H1 (cell line): ENCODE measurements around the gene STX16. TPM values are rescaled to one million over a fixed set of nuclear protein-coding genes. Genes with fewer than 3 reads are reported as not detected.

Experiments used
- GTF2F1 ChIP-seq: IDR thresholded peaks from 2 replicates; pipeline ENCODE4 v1.6.1; 2012; ENCODE audit warnings: low read depth, low read length, improper control_type of control experiment, borderline replicate concordance
- NRF1 ChIP-seq: IDR thresholded peaks from 2 replicates; pipeline ENCODE4 v1.6.1; 2011; ENCODE audit warnings: mild to moderate bottlenecking, low read depth, low read length, improper control_type of control experiment
- polyA plus RNA-seq, 7 experiments: library from polyadenylated mRNA; depleted of rRNA in 3 of 7; stranded (reverse) in 5 of 7; unstranded in 2 of 7; fragments of >200 nt in 5 of 7; fragments of 200-250 nt in 2 of 7; gene quantifications; 1 replicate in 5 of 7; 2 replicates in 1 of 7; 4 replicates in 1 of 7; pipeline versions ENCODE4 v1.2.1 to v1.2.3, GENCODE V29; 2011 to 2013; ENCODE audit warnings: missing spikeins in 2 of 7, mixed read lengths in 2 of 7
- total RNA-seq: library from RNA; stranded (reverse); fragmentation: NEBNext Ultra II Directional; extraction: Animal tissue kit (Norgen Biotek cat#: 25700); gene quantifications from 2 replicates; pipeline ENCODE4 v1.2.1, GENCODE V29; 2021

STX16 gene
- total and polyA plus RNA-seq, 2 of the 8 experiments (the other 6 are each of a cell fraction or from before 2014, with no cell fraction given), result 45.2 to 61.6 TPM

GRCh38 chr20:58646703-58647102 is 4.4 kb upstream of the STX16 start (continued):
- TF ChIP-seq NRF1, result no peak
- TF ChIP-seq GTF2F1, result no peak
